IMR-90 (cell line): ENCODE measurements around the gene NPBWR2. TPM values are rescaled to one million over a fixed set of nuclear protein-coding genes. Genes with fewer than 3 reads are reported as not detected.

Source experiments
- ATAC-seq: fragments of 200-7000 bp; cut with Tn5 transposase; 2 replicates; pipeline ENCODE4 v1.9.1; 2020; ENCODE audit warnings: low read depth, mild to moderate bottlenecking, moderate library complexity
- BruUV-seq: library from RNA; stranded (reverse); fragments of 400-500 nt; replicated peaks from 2 replicates; lab custom pipeline; 2021; lab: Mats Ljungman, UMichigan
- CTCF ChIA-PET: fragments of 300-600 bp; formaldehyde crosslinking; extraction: SDS; loops from one replicate; lab custom pipeline; 2021; ENCODE audit warnings: antibody characterized with exemption; lab: Yijun Ruan, JAX
- POLR2A ChIA-PET: fragments of 300-600 bp; sonication (Branson Sonifier 250); formaldehyde crosslinking; loops from one replicate; lab custom pipeline; 2022; ENCODE audit warnings: antibody characterized with exemption; ENCODE audit not compliant: unreplicated experiment; lab: Charles Lee
- DNase-seq: peaks from one replicate; pipeline ENCODE4 v3.0.0; 2013
- H2AFZ ChIP-seq: replicated peaks from 2 replicates; pipeline ENCODE3; 2013; ENCODE audit warnings: low read length, mild to moderate bottlenecking; ENCODE audit not compliant: poor library complexity
- H2AK5ac ChIP-seq: 2 replicates; pipeline ENCODE4 v1.6.1; 2013; ENCODE audit warnings: low read depth, low read length, inconsistent platforms
- H2AK9ac ChIP-seq: replicated peaks from 2 replicates; pipeline ENCODE3; 2013; ENCODE audit warnings: mild to moderate bottlenecking, low read depth, low read length, moderate library complexity; ENCODE audit not compliant: poor library complexity
- H2BK120ac ChIP-seq: 2 replicates; pipeline ENCODE4 v1.6.1; 2013; ENCODE audit warnings: low read depth, low read length, inconsistent platforms
- H2BK15ac ChIP-seq: 3 replicates; pipeline ENCODE4 v1.6.1; 2013; ENCODE audit warnings: low read depth, low read length, inconsistent platforms
- H2BK20ac ChIP-seq: 2 replicates; pipeline ENCODE4 v1.6.1; 2013; ENCODE audit warnings: low read depth, mild to moderate bottlenecking, inconsistent platforms, low read length, moderate library complexity
- H2BK5ac ChIP-seq: 2 replicates; pipeline ENCODE4 v1.6.1; 2013; ENCODE audit warnings: mild to moderate bottlenecking, low read depth, low read length, inconsistent platforms; ENCODE audit not compliant: poor library complexity, severe bottlenecking
- H3K14ac ChIP-seq: replicated peaks from 2 replicates; pipeline ENCODE4 v1.6.1; 2013; ENCODE audit warnings: low read depth, low read length, inconsistent platforms
- H3K18ac ChIP-seq: 2 replicates; pipeline ENCODE4 v1.6.1; 2013; ENCODE audit warnings: low read depth, low read length, control low read depth
- H3K23ac ChIP-seq: 2 replicates; pipeline ENCODE4 v1.6.1; 2013; ENCODE audit warnings: low read depth, low read length, inconsistent platforms
- H3K27ac ChIP-seq: 2 replicates; pipeline ENCODE4 v1.5.1; 2013; ENCODE audit warnings: mild to moderate bottlenecking, control low read depth, low read length; ENCODE audit not compliant: insufficient read depth
- H3K27me3 ChIP-seq: 2 replicates; pipeline ENCODE4 v1.6.1; 2013; ENCODE audit warnings: low read length; ENCODE audit not compliant: control insufficient read depth, insufficient read depth
- H3K36me3 ChIP-seq: 2 replicates; pipeline ENCODE4 v1.6.1; 2013; ENCODE audit warnings: low read length, mixed read lengths; ENCODE audit not compliant: control insufficient read depth, insufficient read depth
- H3K4ac ChIP-seq: 2 replicates; pipeline ENCODE4 v1.6.1; 2013; ENCODE audit warnings: low read depth, low read length, inconsistent platforms
- H3K4me1 ChIP-seq: 2 replicates; pipeline ENCODE4 v1.6.1; 2013; ENCODE audit warnings: low read length, mixed read lengths; ENCODE audit not compliant: control insufficient read depth, insufficient read depth
- H3K4me2 ChIP-seq: 2 replicates; pipeline ENCODE4 v1.6.1; 2013; ENCODE audit warnings: low read depth, mild to moderate bottlenecking, control low read depth, low read length, moderate library complexity
- H3K4me3 ChIP-seq: 2 replicates; pipeline ENCODE4 v1.5.1; 2013; ENCODE audit warnings: low read depth, mild to moderate bottlenecking, control low read depth, low read length, moderate library complexity; ENCODE audit not compliant: insufficient read depth
- H3K56ac ChIP-seq: 2 replicates; pipeline ENCODE4 v1.6.1; 2013; ENCODE audit warnings: low read length, inconsistent platforms; ENCODE audit not compliant: insufficient read depth; ENCODE audit errors: extremely low read depth
- H3K79me1 ChIP-seq, 2 experiments: 2 replicates each; pipeline ENCODE4 v1.6.1; 2013; ENCODE audit warnings: low read length in 2 of 2, inconsistent platforms in 1 of 2, low read depth in 1 of 2
- H3K9ac ChIP-seq: 2 replicates; pipeline ENCODE4 v1.6.1; 2013; ENCODE audit warnings: low read depth, low read length, control low read depth
- H3K9me1 ChIP-seq: 2 replicates; pipeline ENCODE4 v1.6.1; 2013; ENCODE audit warnings: low read length, inconsistent platforms; ENCODE audit not compliant: insufficient read depth
- H3K9me3 ChIP-seq: 2 replicates; pipeline ENCODE4 v1.6.1; 2013; ENCODE audit warnings: low read length; ENCODE audit not compliant: control insufficient read depth, insufficient read depth
- H4K20me1 ChIP-seq: 2 replicates; pipeline ENCODE4 v1.6.1; 2013; ENCODE audit warnings: low read length, inconsistent platforms; ENCODE audit not compliant: insufficient read depth
- H4K5ac ChIP-seq: 2 replicates; pipeline ENCODE4 v1.6.1; 2013; ENCODE audit warnings: mild to moderate bottlenecking, low read depth, low read length, control low read depth
- H4K8ac ChIP-seq, 2 experiments: 2 replicates each; pipeline ENCODE4 v1.6.1; 2013; ENCODE audit warnings: low read depth in 2 of 2, low read length in 2 of 2, control low read depth in 1 of 2, inconsistent platforms in 1 of 2
- H4K91ac ChIP-seq: 2 replicates; pipeline ENCODE4 v1.6.1; 2013; ENCODE audit warnings: low read depth, low read length, inconsistent platforms; ENCODE audit not compliant: insufficient read depth
- BHLHE40 ChIP-seq: fragments of 150-350 bp; IDR thresholded peaks from 2 replicates; pipeline ENCODE4 v1.6.1; 2016; ENCODE audit warnings: mild to moderate bottlenecking, low read depth, low read length
- CEBPB ChIP-seq: IDR thresholded peaks from 2 replicates; pipeline ENCODE4 v1.6.1; 2012; ENCODE audit warnings: low read depth, low read length, improper control_type of control experiment
- CHD1 ChIP-seq: IDR thresholded peaks from 2 replicates; pipeline ENCODE4 v1.6.1; 2012; ENCODE audit warnings: low read depth, low read length, improper control_type of control experiment
- FOS ChIP-seq: fragments of 150-350 bp; IDR thresholded peaks from 2 replicates; pipeline ENCODE4 v1.6.1; 2016; ENCODE audit warnings: low read depth, low read length
- MAFK ChIP-seq: IDR thresholded peaks from 2 replicates; pipeline ENCODE4 v1.6.1; 2012; ENCODE audit warnings: low read depth, low read length, improper control_type of control experiment
- MAZ ChIP-seq: IDR thresholded peaks from 2 replicates; pipeline ENCODE4 v1.6.1; 2012; ENCODE audit warnings: low read depth, mild to moderate bottlenecking, low read length, improper control_type of control experiment, moderate library complexity, borderline replicate concordance
- MXI1 ChIP-seq: IDR thresholded peaks from 2 replicates; pipeline ENCODE4 v1.6.1; 2012; ENCODE audit warnings: low read depth, mild to moderate bottlenecking, low read length, moderate library complexity, borderline replicate concordance
- NFE2L2 ChIP-seq: fragments of 150-350 bp; IDR thresholded peaks from 2 replicates; pipeline ENCODE4 v1.6.1; 2016; ENCODE audit warnings: low read depth, mild to moderate bottlenecking, low read length
- POLR2A ChIP-seq: IDR thresholded peaks from 2 replicates; pipeline ENCODE4 v1.6.1; 2012; ENCODE audit warnings: mild to moderate bottlenecking, low read depth, low read length
- RAD21 ChIP-seq: IDR thresholded peaks from 2 replicates; pipeline ENCODE4 v1.6.1; 2012; ENCODE audit warnings: low read length, improper control_type of control experiment
- RCOR1 ChIP-seq: IDR thresholded peaks from 2 replicates; pipeline ENCODE4 v1.6.1; 2012; ENCODE audit warnings: mild to moderate bottlenecking, low read length, improper control_type of control experiment; ENCODE audit not compliant: insufficient replicate concordance
- RFX5 ChIP-seq: IDR thresholded peaks from 2 replicates; pipeline ENCODE4 v1.8.0; 2012; ENCODE audit warnings: low read depth, mild to moderate bottlenecking, low read length, moderate library complexity
- SMC3 ChIP-seq: fragments of 150-350 bp; IDR thresholded peaks from 2 replicates; pipeline ENCODE4 v1.6.1; 2016; ENCODE audit warnings: low read depth, mild to moderate bottlenecking, antibody characterized with exemption, low read length, moderate library complexity
- WGBS, 2 experiments: methylation state at CpG; one replicate each; pipeline versions ENCODE4 v1.1.5 to v1.1.7; 2013; ENCODE audit warnings: missing lambda C conversion rate in 2 of 2; ENCODE audit not compliant: insufficient read length in 1 of 2; ENCODE audit errors: extremely low coverage in 2 of 2; 5-methylcytosine and 5-hydroxymethylcytosine counted together
- dilution Hi-C: fragments of 300-500 bp; cut with HindIII; formaldehyde crosslinking; loops from one replicate; pipeline ENCODE4 v1.14.3; 2018; ENCODE audit warnings: low sequenced_read_pairs; ENCODE audit not compliant: unreplicated experiment
- in situ Hi-C: fragments of 300-500 bp; cut with MboI; formaldehyde crosslinking; loops from 3 replicates; pipeline ENCODE4 v1.14.3; 2019; ENCODE audit warnings: low sequenced_read_pairs, inconsistent platforms, mixed read lengths
- intact Hi-C: fragments of 100-400 bp; cut with micrococcal nuclease; formaldehyde crosslinking; loops from 2 replicates; pipeline ENCODE4 v1.10.0; 2022
- polyA plus RNA-seq, 3 experiments: library from polyadenylated mRNA; depleted of rRNA; stranded (reverse); fragments of >200 nt; gene quantifications; 2 replicates each; pipeline ENCODE4 v1.2.3, GENCODE V29; 2012; ENCODE audit warnings: low replicate concordance in 1 of 3
- total RNA-seq: library from RNA; depleted of rRNA; stranded (reverse); fragments of >200 nt; gene quantifications from 2 replicates; pipeline ENCODE4 v1.2.3, GENCODE V29; 2012
- TF ChIP-seq, protein P1 (sequence below): fragments of 150-350 bp; IDR thresholded peaks from 2 replicates; pipeline ENCODE4 v1.6.1; 2017; ENCODE audit warnings: mild to moderate bottlenecking, antibody characterized with exemption, low read length, low read depth
- TF ChIP-seq, protein P2 (sequence below): fragments of 150-350 bp; IDR thresholded peaks from 2 replicates; pipeline ENCODE4 v1.6.1; 2016; ENCODE audit warnings: low read depth, mild to moderate bottlenecking, low read length, moderate library complexity, borderline replicate concordance
- TF ChIP-seq, protein P3 (sequence below): conservative IDR thresholded peaks from 2 replicates; pipeline ENCODE4 v1.5.1; 2012; ENCODE audit warnings: mild to moderate bottlenecking, low read depth, low read length, improper control_type of control experiment

The NPBWR2 gene
- total and polyA plus RNA-seq, 2 of the 4 experiments (the other 2 are of a cell fraction) = not detected

DNA sequence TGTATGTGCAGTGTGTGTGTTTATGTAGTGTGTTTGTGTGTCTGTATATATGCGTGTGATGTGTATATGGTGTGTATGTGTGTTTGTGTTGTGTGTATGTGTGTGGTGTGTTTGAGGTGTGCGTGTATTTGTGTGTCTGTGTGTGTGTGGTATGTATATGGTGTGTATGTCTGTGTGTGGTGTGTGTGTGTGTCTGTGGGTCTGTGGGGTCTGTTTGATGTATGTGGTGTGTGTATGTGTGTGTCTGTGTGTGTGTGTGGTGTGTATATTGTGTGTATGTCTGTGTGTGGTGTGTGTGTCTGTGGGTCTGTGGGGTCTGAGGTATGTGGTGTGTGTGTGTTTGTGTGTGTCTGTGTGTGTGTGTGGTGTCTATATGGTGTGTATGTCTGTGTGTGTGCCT lies 46.0 kb upstream of the NPBWR2 start:
- 56% methylated on average over 2 of the region's 2 CpGs; no CpG with 5 or more reads in 1 of the 2 experiments for WGBS, 2 experiments
- H2BK120ac ChIP-seq = no peak overlapping the region
- H2AK5ac ChIP-seq = no peak overlapping the region
- no peaks in the 10 kb centered on the region for H3K79me1 ChIP-seq
- no peak overlapping the region for H2AK9ac ChIP-seq
- no peak overlapping the region for H3K23ac ChIP-seq
- no peak overlapping the region for H3K27ac ChIP-seq
- intact Hi-C loops = no loop called here
- peaks cover 3% of the 10 kb centered on the region; the same call in 1 of the 2 replicates for H3K9me1 ChIP-seq
- no peaks in the 10 kb centered on the region; the same call in 1 of the 2 replicates for H4K20me1 ChIP-seq
- H3K14ac ChIP-seq = no peak overlapping the region
- no peak overlapping the region for H4K8ac ChIP-seq
- H3K9me3 ChIP-seq = no peaks in the 10 kb centered on the region
- in situ Hi-C loops = no loop called here
- H3K9ac ChIP-seq = no peak overlapping the region
- TF ChIP-seq RFX5 (no peak), RCOR1 (no peak), MAZ (no peak), MXI1 (no peak), CEBPB (no peak), FOS (no peak), RAD21 (no peak), CHD1 (no peak), BHLHE40 (no peak), MAFK (no peak), NFE2L2 (no peak), POLR2A (no peak), SMC3 (no peak)
- TF ChIP-seq, protein P1, sequence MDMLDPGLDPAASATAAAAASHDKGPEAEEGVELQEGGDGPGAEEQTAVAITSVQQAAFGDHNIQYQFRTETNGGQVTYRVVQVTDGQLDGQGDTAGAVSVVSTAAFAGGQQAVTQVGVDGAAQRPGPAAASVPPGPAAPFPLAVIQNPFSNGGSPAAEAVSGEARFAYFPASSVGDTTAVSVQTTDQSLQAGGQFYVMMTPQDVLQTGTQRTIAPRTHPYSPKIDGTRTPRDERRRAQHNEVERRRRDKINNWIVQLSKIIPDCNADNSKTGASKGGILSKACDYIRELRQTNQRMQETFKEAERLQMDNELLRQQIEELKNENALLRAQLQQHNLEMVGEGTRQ = no peak
- TF ChIP-seq, protein P2, sequence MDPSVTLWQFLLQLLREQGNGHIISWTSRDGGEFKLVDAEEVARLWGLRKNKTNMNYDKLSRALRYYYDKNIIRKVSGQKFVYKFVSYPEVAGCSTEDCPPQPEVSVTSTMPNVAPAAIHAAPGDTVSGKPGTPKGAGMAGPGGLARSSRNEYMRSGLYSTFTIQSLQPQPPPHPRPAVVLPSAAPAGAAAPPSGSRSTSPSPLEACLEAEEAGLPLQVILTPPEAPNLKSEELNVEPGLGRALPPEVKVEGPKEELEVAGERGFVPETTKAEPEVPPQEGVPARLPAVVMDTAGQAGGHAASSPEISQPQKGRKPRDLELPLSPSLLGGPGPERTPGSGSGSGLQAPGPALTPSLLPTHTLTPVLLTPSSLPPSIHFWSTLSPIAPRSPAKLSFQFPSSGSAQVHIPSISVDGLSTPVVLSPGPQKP = no peak
- TF ChIP-seq, protein P3, sequence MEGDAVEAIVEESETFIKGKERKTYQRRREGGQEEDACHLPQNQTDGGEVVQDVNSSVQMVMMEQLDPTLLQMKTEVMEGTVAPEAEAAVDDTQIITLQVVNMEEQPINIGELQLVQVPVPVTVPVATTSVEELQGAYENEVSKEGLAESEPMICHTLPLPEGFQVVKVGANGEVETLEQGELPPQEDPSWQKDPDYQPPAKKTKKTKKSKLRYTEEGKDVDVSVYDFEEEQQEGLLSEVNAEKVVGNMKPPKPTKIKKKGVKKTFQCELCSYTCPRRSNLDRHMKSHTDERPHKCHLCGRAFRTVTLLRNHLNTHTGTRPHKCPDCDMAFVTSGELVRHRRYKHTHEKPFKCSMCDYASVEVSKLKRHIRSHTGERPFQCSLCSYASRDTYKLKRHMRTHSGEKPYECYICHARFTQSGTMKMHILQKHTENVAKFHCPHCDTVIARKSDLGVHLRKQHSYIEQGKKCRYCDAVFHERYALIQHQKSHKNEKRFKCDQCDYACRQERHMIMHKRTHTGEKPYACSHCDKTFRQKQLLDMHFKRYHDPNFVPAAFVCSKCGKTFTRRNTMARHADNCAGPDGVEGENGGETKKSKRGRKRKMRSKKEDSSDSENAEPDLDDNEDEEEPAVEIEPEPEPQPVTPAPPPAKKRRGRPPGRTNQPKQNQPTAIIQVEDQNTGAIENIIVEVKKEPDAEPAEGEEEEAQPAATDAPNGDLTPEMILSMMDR = no peak
- POLR2A ChIA-PET = no interaction called here
- CTCF ChIA-PET = no interaction called here
- H3K4me3 ChIP-seq = no peak overlapping the region
- H3K56ac ChIP-seq = no peak overlapping the region
- dilution Hi-C loops = no loop called here
- no peak overlapping the region for H2BK15ac ChIP-seq
- BruUV-seq = no TSS peak
- no peaks in the 10 kb centered on the region for H3K4me1 ChIP-seq
- H3K4me2 ChIP-seq = no peak overlapping the region
- H3K18ac ChIP-seq = no peak overlapping the region
- DNase-seq (no peak), ATAC-seq (no peak)
- peaks cover 13% of the 10 kb centered on the region for H3K27me3 ChIP-seq
- no peak overlapping the region for H4K5ac ChIP-seq
- no peak overlapping the region for H2AFZ ChIP-seq
- no peak overlapping the region for H4K91ac ChIP-seq
- peak overlapping the region; percentile 69 for H2BK5ac ChIP-seq
- no peaks in the 10 kb centered on the region for H3K36me3 ChIP-seq
- no peak overlapping the region for H2BK20ac ChIP-seq
- no peak overlapping the region for H3K4ac ChIP-seq
